Muscle of leg (tissue), 11 donors: ENCODE measurements around the gene FOXD1. TPM values are rescaled to one million over a fixed set of nuclear protein-coding genes. Genes with fewer than 3 reads are reported as not detected.

Experiments used
- DNase-seq: peaks from one replicate; pipeline ENCODE4 v3.0.0; 2013
- H3K27ac ChIP-seq: one replicate; pipeline ENCODE4 v1.5.1; 2013; ENCODE audit warnings: mild to moderate bottlenecking, low read length, control low read depth
- H3K27me3 ChIP-seq: one replicate; pipeline ENCODE4 v1.6.1; 2013; ENCODE audit warnings: low read length; ENCODE audit not compliant: control insufficient read depth, insufficient read depth
- H3K36me3 ChIP-seq: one replicate; pipeline ENCODE4 v1.6.1; 2013; ENCODE audit warnings: low read length; ENCODE audit not compliant: control insufficient read depth, insufficient read depth
- H3K4me1 ChIP-seq: one replicate; pipeline ENCODE4 v1.6.1; 2013; ENCODE audit warnings: low read length; ENCODE audit not compliant: control insufficient read depth, insufficient read depth
- H3K4me3 ChIP-seq: one replicate; pipeline ENCODE4 v1.5.1; 2013; ENCODE audit warnings: low read length, control low read depth
- H3K9me3 ChIP-seq: replicated peaks from 2 replicates; pipeline ENCODE4 v1.6.1; 2013; ENCODE audit warnings: low read depth, low read length; ENCODE audit not compliant: control insufficient read depth
- WGBS: methylation state at CpG from one replicate; pipeline ENCODE4 v1.1.5; 2013; ENCODE audit warnings: missing lambda C conversion rate; ENCODE audit not compliant: insufficient coverage; 5-methylcytosine and 5-hydroxymethylcytosine counted together
- polyA plus RNA-seq, 8 donors: library from polyadenylated mRNA; unstranded; fragments of 120-200 nt; gene quantifications; one replicate each; pipeline versions ENCODE4 v1.2.1 to v1.2.3, GENCODE V29; 2013; ENCODE audit warnings: inconsistent platforms in 1 of 8, low replicate concordance in 1 of 8; ENCODE audit not compliant: insufficient read length in 8 of 8, insufficient read depth in 1 of 8
- total RNA-seq: library from RNA; stranded (reverse); fragments of 120-200 nt; gene quantifications from one replicate; pipeline ENCODE4 v1.2.4, GENCODE V29; 2013

FOXD1 gene
- total and polyA plus RNA-seq, 9 donors = 0.35 to 2.9 (median 0.95) TPM

DNA sequence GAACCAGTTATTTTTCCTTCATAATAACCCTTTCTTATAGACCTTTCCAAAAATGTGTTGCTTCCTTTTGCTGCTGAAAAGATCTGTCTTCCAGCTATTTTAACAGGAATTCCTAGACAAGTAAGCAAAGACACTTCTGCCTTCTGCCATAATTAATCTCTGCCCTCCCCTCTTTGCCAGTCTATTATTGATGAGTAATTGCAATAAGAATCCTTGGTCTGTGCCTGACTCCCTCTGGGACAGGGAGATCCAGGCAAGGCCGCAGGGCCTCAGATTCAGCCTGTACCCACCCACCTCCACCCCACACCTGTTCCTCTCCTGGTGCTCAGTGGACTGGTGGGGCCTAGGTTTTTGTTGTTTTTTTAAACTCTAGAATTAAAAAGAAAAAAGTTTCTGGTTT lies 8.3 kb downstream of the FOXD1 start:
- Histone ChIP-seq H3K9me3 (no peaks in the 10 kb centered on the region), H3K27ac (no peak overlapping the region), H3K27me3 (peaks cover 83% of the 10 kb centered on the region), H3K36me3 (no peaks in the 10 kb centered on the region), H3K4me3 (no peak overlapping the region), H3K4me1 (peaks cover 8% of the 10 kb centered on the region)
- no peak for DNase-seq
- no CpG with 5 or more reads among the region's 1 CpG for WGBS

DNA sequence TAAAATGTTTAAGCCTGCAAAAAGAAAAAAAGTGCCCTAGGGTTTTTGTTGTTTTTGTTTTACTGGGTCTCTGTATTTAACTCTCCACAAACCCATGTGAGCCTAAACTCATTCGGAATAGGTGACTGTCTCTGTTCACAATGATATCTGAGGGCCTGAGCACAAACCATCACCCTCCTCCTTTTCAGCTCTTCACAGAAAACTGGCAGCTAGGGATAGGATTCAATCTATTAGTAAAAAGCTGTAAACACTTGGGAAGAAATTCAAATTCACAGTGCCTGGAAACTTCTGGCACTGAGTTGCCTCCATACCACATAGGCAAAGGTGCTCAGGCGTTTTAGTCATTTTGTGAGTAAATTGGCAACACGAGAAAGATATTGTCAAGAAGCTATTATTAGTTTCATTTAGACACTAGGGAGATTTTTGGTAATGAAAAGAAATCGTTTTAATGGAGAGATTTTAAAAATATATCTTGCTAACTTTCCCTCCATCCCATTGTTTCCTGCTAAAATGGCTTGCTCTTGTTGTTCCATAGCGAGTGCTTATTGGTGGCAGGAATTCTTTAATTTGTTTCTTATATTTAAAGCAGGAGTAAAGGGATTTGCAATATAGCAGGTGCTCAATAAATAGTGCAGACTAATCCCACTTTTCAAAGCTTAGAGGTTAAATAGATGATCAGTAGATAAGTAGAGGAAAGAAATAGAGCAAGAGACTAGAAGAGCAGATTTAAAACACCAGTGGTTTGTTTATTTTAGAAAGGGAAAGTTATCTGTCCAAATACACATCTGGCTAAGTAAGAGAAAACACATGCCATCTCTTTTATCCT lies 9.7 kb downstream of the FOXD1 start:
- Histone ChIP-seq H3K27ac (no peak overlapping the region), H3K9me3 (no peaks in the 10 kb centered on the region), H3K36me3 (no peaks in the 10 kb centered on the region), H3K4me1 (peaks cover 8% of the 10 kb centered on the region), H3K4me3 (no peak overlapping the region), H3K27me3 (peaks cover 75% of the 10 kb centered on the region)
- 20% methylated on average over 1 of the region's 5 CpGs for WGBS
- DNase-seq = no peak

DNA sequence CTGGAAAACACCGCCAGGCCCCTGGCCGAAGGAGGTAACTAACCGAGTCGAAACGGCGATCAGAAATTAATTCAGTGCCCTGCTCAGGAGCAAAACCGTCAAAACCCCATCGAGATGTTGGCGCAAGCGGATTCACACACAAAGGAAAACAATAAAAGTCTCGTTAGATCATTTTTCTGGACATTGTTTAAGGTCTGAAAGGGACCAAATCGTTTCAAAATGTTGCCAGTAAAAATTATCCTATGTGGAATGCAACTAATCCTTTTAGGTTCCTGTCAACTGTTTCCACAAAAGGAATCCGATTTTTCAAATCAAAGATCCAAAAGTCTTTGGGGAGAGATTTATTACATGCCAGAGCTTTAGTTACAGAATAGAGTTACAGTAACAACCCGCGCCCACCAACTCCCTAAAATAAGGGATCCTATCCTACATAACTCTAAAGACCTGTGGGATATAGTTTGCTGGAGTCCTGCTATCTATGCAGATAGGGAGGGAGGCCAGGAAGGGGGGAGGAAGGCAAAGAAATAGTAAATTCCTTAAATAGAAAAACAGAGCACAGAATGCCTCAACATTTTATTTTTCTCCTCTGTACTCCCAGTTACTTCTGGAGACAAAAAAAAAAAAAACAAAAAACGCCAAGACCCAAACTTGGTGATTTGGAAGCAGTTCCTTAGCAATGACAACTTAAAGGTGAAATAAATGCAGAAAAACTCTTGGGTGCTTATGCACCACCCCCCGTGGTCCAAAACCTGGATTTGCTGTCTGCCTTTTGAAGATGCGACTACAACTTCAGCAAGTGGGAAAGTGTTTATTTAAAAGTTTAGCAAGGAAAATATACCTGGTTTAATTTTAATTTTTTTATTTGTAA lies 10.6 kb downstream of the FOXD1 start:
- Histone ChIP-seq H3K27me3 (peaks cover 72% of the 10 kb centered on the region), H3K4me1 (peaks cover 8% of the 10 kb centered on the region), H3K36me3 (no peaks in the 10 kb centered on the region), H3K9me3 (no peaks in the 10 kb centered on the region), H3K4me3 (no peak overlapping the region), H3K27ac (no peak overlapping the region)
- WGBS = 7% methylated on average over 11 of the region's 18 CpGs
- no peak for DNase-seq

DNA sequence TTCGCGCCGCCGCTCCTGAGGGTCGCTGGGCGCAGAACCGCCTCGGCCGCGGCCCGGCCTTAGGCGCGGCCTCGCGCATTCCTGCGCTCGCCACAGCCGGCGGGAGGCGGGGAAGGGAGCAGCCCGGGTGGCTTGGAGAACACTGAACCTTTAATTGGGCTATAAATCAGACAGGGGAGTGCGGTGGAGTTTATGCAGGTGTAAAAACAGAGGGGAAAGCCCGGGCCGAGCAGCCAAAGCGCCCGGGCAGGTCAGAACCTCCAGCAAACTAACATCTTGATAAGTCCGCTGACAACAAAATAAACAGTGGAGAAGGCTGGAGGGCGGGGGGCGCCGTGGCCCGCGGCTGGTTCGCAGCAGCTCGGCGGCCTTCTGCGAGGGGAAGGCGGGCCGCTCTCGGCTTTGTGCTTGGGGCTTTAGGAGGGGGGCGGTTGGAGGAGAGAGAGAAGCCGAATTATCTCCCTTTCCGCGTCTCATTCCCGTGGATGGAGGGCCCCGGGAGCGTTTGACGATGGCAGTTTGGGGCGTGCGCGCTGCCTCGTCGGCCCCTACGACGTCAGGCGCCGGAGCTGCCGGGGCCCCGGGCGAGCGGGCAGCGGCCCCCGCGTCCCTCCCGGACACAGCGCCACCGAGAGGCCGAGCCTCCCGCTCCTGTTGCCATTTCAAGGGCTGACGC lies 11.3 kb downstream of the FOXD1 start:
- H3K4me1 ChIP-seq = peaks cover 8% of the 10 kb centered on the region
- WGBS = 1% methylated on average over 55 of the region's 69 CpGs
- H3K36me3 ChIP-seq = no peaks in the 10 kb centered on the region
- H3K27ac ChIP-seq = no peak overlapping the region
- H3K9me3 ChIP-seq = no peaks in the 10 kb centered on the region
- peaks cover 70% of the 10 kb centered on the region for H3K27me3 ChIP-seq
- H3K4me3 ChIP-seq = no peak overlapping the region
- DNase-seq = peak; percentile 60

DNA sequence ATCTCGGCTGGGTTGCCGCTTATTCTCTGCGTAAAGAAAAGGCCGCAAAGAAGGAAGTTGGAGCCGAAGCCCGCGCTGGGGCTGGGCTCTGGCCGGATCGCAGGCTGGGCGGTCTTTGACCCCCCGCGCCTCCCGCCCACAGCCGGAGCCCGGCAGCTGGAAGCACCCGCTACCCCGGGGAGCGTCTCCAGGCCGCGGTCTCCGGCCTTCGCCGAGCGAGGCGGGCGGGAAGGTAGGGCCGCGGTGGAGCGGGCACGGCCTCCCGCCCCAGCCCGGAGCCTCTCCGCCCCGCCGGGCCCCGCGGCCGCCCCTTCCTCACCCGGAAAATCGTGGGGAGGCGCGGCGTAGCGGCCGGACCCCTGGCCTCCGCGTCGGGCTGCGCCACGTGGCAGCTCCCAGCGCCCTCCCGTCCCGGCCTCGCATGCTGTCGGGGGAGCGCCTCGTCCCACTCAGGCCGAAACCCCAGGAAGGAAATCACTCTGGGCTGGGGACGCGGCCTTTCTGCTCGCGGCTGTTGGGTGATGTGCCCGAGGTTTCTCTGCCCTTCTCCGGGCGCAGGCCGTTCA lies 12.0 kb downstream of the FOXD1 start:
- DNase-seq = peak; percentile 47
- Histone ChIP-seq H3K4me3 (no peak overlapping the region), H3K4me1 (peaks cover 8% of the 10 kb centered on the region), H3K9me3 (no peaks in the 10 kb centered on the region), H3K27ac (no peak overlapping the region), H3K27me3 (peaks cover 73% of the 10 kb centered on the region), H3K36me3 (no peaks in the 10 kb centered on the region)
- 2% methylated on average over 65 of the region's 66 CpGs for WGBS

DNA sequence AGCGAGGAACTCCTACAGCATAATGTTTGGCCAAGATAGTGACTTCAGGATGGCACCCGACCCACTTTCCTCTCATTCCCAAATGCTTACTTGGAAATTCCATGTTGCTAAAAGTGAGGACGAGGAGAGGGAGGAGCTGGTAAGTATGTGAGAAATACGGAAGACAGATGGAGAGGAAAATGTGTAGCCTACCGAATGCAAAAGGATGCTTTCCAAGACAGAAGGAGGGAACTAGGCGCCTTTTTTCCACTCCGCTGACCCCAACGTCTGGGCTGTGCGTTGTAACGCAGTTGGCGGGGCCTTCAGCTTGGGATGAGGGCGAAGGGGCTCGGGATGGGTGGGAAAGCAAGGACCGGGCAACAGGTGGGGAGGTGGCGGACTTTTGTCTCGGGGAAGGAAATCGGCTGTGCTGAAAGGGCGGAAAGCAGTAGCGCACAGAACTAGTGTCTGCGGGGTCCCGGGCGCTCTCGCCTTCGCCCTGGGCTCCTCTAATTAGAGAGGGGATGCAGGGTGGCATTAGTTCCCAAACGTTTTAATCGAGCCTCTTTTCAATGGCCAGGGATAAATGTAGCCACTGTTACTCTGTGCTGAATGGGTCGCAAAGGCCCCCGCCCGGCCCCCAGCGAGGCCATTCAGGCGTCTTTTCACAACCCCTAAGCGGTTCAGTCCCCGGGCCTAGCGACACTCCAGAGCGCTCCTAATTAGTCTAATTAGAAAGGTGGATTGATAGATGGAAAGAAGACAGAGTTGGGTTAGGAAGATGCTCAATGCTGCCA lies 12.6 kb downstream of the FOXD1 start:
- H3K9me3 ChIP-seq = no peaks in the 10 kb centered on the region
- H3K4me1 ChIP-seq = peaks cover 8% of the 10 kb centered on the region
- no peak overlapping the region for H3K27ac ChIP-seq
- peaks cover 68% of the 10 kb centered on the region for H3K27me3 ChIP-seq
- WGBS = 27% methylated on average over 28 of the region's 35 CpGs
- H3K4me3 ChIP-seq = no peak overlapping the region
- no peak for DNase-seq
- no peaks in the 10 kb centered on the region for H3K36me3 ChIP-seq

DNA sequence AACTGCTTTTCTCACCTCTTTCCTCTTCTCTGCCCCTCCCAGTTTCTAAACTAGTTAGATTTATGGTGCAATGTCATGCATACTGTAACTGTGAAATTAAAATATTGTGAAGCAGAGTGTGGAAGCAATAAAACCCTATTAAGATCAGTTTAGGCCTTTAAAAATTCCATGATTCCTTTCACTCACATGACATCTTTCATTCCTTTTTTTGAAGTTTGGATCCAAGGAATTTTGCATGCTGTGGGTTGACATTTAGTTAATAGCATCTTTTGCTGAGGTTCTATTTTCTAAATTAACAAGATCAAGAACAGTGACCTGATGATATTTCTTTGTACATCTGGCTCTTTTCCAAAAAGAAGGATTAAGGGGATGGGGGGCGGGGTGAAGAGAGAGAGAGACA lies 13.7 kb downstream of the FOXD1 start:
- H3K9me3 ChIP-seq = no peaks in the 10 kb centered on the region
- WGBS = no CpG with 5 or more reads among the region's 1 CpG
- no peak overlapping the region for H3K4me3 ChIP-seq
- no peak for DNase-seq
- H3K27me3 ChIP-seq = peaks cover 63% of the 10 kb centered on the region
- no peaks in the 10 kb centered on the region for H3K36me3 ChIP-seq
- peaks cover 8% of the 10 kb centered on the region for H3K4me1 ChIP-seq
- H3K27ac ChIP-seq = no peak overlapping the region

DNA sequence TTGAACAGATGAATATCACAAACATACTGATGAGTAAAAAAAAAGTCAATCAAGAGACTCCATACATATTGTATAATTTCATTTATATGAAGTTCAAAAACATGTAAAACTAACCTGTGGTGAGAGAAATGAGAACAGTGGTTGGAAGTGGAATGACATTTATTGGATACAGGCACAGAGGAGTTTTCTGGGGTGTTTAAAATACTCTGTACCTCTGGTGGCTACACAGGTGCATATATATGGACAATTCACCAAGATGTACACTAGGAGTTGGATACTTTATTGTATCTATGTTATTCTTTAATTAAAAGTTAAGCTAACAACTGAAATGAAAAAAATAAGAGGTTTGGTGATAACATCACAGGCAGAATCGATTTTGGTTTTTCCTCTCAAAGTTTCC lies 14.1 kb downstream of the FOXD1 start:
- H3K36me3 ChIP-seq = no peaks in the 10 kb centered on the region

DNA sequence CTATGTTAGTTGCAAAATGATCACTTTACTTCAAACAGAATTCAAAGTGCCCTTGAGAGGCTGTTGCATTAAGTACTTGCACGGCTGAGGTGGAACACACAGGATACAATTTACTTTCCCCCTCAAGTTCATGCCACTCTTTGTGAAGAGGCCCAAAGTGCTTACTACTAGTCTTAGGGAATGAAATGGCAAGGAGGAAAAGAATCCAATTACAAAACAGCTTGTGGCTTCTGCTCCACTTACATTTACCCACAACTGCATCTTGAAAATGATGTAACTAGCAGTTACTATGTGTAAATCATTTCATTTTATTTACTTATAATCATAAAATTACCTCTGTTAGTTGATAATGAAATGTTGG lies 14.6 kb downstream of the FOXD1 start:
- DNase-seq = no peak
- Histone ChIP-seq H3K4me3 (no peak overlapping the region), H3K4me1 (peaks cover 8% of the 10 kb centered on the region), H3K27me3 (peaks cover 64% of the 10 kb centered on the region), H3K36me3 (no peaks in the 10 kb centered on the region), H3K27ac (no peak overlapping the region), H3K9me3 (no peaks in the 10 kb centered on the region)
- WGBS = no CpG with 5 or more reads among the region's 1 CpG

More for the DNA sequence above, 14.1 kb downstream of the FOXD1 start:
- no peak for DNase-seq
- no peak overlapping the region for H3K4me3 ChIP-seq
- no peak overlapping the region for H3K27ac ChIP-seq
- WGBS = no CpG with 5 or more reads among the region's 1 CpG
- peaks cover 64% of the 10 kb centered on the region for H3K27me3 ChIP-seq
- H3K9me3 ChIP-seq = no peaks in the 10 kb centered on the region
- H3K4me1 ChIP-seq = peaks cover 8% of the 10 kb centered on the region
